BJ (cell line): ENCODE results near the gene CTR9. TPM values are rescaled to one million over a fixed set of nuclear protein-coding genes. Genes with fewer than 3 reads are reported as not detected.

Source experiments
- CTCF ChIA-PET: fragments of 350-600 bp; formaldehyde crosslinking; extraction: SDS; loops from one replicate; lab custom pipeline; 2021; ENCODE audit warnings: antibody characterized with exemption, inconsistent platforms; lab: Yijun Ruan, JAX
- POLR2A ChIA-PET: fragments of 300-600 bp; sonication (Branson Sonifier 250); formaldehyde crosslinking; extraction: SDS; loops from one replicate; lab custom pipeline; 2021; ENCODE audit warnings: antibody characterized with exemption; lab: Charles Lee
- DNase-seq: peaks from one replicate; pipeline ENCODE4 v3.0.0-alpha.2; 2011; ENCODE audit warnings: low read depth
- H3K27me3 ChIP-seq: 2 replicates; pipeline ENCODE4 v1.6.0; 2011; ENCODE audit warnings: low read length; ENCODE audit not compliant: control insufficient read depth, insufficient read depth
- H3K36me3 ChIP-seq: 2 replicates; pipeline ENCODE4 v1.5.1; 2011; ENCODE audit warnings: low read length; ENCODE audit not compliant: control insufficient read depth, insufficient read depth
- H3K4me3 ChIP-seq: 2 replicates; pipeline ENCODE4 v1.5.1; 2011; ENCODE audit warnings: low read depth, mild to moderate bottlenecking, control low read depth, low read length
- polyA plus RNA-seq: library from polyadenylated mRNA; depleted of rRNA; stranded (reverse); fragments of >200 nt; gene quantifications from 2 replicates; pipeline ENCODE4 v1.2.3, GENCODE V29; 2011
- TF ChIP-seq, protein P1 (sequence below): IDR thresholded peaks from 2 replicates; pipeline ENCODE4 v1.5.1; 2011; ENCODE audit warnings: low read depth, mild to moderate bottlenecking, control low read depth, inconsistent platforms, low read length, moderate library complexity; ENCODE audit not compliant: insufficient read depth

Gene CTR9
- polyA plus RNA-seq, 1 experiment, result 6.6 TPM

DNA sequence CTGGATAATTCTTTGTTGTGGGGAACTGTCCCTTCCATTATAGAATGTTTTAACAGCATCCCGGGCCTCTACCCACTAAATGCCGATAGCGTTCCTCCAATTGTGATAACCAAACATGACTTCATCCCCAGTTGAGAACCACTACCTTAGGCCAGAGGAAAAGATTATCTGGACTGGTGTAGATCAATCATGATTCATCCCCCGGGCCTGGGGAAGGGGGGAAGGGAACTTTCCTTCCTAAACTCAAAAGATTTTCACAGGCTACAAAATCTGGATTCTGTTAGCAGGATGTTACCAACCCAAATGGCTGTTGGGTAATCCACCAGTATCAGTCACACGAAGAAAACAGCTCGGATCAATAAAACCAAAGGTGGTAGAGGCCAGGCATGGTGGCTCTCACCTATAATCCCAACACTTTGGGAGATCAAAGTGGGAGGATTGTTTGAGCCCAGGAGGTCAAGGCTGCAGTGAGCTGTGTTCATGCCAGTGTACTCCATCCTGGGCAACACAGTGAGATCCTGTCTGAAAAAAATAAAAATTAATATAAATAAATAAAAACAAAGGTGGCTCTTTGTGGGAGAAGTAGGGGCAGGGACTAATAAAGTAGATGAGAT lies 10.1 kb downstream of the CTR9 start:
- DNase-seq, result no peak
- CTCF ChIA-PET, result interaction anchor here (0.9 kb wide), 2 partner anchors 10 to 32 kb away, joined by 3 read pairs; no protein-coding TSS in a partner anchor
- Histone ChIP-seq H3K36me3 (peaks cover 10% of the 10 kb centered on the region), H3K27me3 (no peaks in the 10 kb centered on the region), H3K4me3 (no peak overlapping the region)
- TF ChIP-seq, protein P1, sequence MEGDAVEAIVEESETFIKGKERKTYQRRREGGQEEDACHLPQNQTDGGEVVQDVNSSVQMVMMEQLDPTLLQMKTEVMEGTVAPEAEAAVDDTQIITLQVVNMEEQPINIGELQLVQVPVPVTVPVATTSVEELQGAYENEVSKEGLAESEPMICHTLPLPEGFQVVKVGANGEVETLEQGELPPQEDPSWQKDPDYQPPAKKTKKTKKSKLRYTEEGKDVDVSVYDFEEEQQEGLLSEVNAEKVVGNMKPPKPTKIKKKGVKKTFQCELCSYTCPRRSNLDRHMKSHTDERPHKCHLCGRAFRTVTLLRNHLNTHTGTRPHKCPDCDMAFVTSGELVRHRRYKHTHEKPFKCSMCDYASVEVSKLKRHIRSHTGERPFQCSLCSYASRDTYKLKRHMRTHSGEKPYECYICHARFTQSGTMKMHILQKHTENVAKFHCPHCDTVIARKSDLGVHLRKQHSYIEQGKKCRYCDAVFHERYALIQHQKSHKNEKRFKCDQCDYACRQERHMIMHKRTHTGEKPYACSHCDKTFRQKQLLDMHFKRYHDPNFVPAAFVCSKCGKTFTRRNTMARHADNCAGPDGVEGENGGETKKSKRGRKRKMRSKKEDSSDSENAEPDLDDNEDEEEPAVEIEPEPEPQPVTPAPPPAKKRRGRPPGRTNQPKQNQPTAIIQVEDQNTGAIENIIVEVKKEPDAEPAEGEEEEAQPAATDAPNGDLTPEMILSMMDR, result no peak
- POLR2A ChIA-PET, result no interaction called here

DNA sequence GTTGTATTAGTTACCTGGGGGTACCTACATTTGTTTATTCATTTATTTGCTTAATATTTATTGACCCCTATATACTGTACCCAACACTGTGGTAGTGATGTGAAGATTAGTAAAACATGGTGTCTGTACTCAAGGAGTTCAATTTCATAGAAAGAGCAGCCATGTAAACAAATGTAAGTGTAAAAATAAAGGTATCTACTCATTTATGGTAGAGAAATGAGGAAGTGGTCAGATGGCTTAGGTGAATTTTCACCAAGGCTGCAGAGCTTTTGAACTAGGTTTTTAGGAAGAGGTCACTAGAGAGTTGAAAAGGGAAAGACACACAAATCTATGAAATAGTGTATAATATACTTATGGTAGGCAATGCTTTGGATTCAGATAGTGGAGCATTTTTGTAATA lies 11.1 kb downstream of the CTR9 start:
- no peak for DNase-seq
- TF ChIP-seq, protein P1, result no peak
- CTCF ChIA-PET, result interaction anchor here (0.9 kb wide), 2 partner anchors 9 to 31 kb away, joined by 3 read pairs; no protein-coding TSS in a partner anchor
- Histone ChIP-seq H3K27me3 (no peaks in the 10 kb centered on the region), H3K4me3 (no peak overlapping the region), H3K36me3 (peaks cover 7% of the 10 kb centered on the region)
- POLR2A ChIA-PET, result no interaction called here

DNA sequence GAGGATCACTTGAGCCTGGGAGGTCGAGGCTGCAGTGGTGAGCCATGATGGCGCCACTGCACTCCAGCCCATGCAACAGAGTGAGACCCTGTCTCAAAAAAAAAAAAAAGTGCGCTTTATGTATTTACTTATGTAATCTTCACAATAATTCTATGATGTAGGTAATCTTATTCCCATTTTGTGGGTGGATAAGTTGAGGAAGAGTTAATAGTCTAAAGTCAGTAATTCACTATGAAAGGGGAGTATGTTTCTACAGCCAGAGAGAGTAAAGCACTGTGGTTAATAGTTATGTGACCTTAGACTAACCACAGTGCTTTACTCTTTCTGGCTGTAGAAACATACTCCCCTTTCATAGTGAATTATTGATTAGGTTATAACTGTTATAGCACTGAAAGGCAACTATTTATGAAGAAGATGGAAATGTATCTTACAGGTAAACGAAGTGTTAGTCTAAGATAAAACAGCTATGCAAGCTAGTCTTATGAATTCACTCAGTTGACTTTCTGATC lies 11.9 kb downstream of the CTR9 start:
- POLR2A ChIA-PET, result no interaction called here
- H3K27me3 ChIP-seq, result no peaks in the 10 kb centered on the region
- CTCF ChIA-PET, result interaction anchor here (0.6 kb wide), 1 partner anchor 116 kb away, joined by 3 read pairs; no protein-coding TSS in a partner anchor
- TF ChIP-seq, protein P1, result no peak
- no peak for DNase-seq
- H3K36me3 ChIP-seq, result peaks cover 5% of the 10 kb centered on the region
- no peak overlapping the region for H3K4me3 ChIP-seq

DNA sequence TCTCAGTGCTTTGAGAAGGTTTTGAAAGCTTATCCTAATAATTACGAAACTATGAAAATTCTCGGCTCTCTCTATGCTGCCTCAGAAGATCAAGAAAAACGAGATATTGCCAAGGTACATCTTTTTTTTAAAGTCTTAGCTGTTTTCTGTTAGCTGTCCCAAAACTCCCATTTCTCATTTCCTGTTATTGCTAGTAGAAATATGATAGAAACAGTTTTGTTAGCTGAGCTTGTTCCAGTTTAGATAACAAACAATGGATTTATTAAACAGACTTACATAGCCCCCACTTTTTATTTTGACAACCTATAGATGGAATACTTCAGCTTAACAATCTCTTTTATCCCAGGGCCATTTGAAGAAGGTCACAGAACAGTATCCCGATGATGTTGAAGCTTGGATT lies 12.7 kb downstream of the CTR9 start:
- peaks cover 3% of the 10 kb centered on the region for H3K36me3 ChIP-seq
- TF ChIP-seq, protein P1, result no peak
- H3K4me3 ChIP-seq, result no peak overlapping the region
- DNase-seq, result no peak
- CTCF ChIA-PET, result no interaction called here
- H3K27me3 ChIP-seq, result no peaks in the 10 kb centered on the region
- POLR2A ChIA-PET, result no interaction called here

DNA sequence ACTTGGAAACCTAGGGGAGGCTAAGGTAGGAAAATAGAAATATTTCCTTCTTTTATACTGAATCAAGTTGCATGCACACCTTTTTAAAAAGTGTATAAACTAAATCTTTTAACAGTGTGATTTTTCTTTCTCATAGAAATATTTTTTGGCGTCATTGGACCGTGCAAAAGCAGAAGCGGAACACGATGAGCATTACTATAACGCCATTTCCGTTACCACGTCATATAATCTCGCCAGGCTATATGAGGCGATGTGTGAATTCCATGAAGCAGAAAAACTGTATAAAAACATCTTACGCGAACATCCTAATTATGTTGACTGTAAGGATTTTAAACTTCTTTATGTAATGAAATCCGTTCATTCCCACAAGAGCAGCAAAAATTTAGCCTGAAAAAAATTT lies 13.4 kb downstream of the CTR9 start:
- no peaks in the 10 kb centered on the region for H3K27me3 ChIP-seq
- ChIA-PET CTCF (no interaction called here), POLR2A (no interaction called here)
- TF ChIP-seq, protein P1, result no peak
- H3K4me3 ChIP-seq, result no peak overlapping the region
- H3K36me3 ChIP-seq, result peaks cover 3% of the 10 kb centered on the region
- no peak for DNase-seq
